Prostate gland (tissue), 2 donors: ENCODE data around the gene DLGAP4.

Experiments used
- POLR2A ChIP-seq: fragments of 450-650 bp; IDR thresholded peaks from one replicate; pipeline ENCODE4 v1.6.1; 2016; ENCODE audit warnings: antibody characterized with exemption, mild to moderate bottlenecking
- TF ChIP-seq, protein P1 (sequence below), 4 experiments: fragments of 200-600 bp in 2 of 4; fragments of 450-650 bp in 2 of 4; sonication (generic) in 2 of 4; IDR thresholded peaks; 1 replicate in 3 of 4; 2 replicates in 1 of 4; pipeline ENCODE4 v1.5.1; 2016 to 2019; ENCODE audit warnings: antibody characterized with exemption in 4 of 4, mild to moderate bottlenecking in 2 of 4, moderate library complexity in 2 of 4

DNA sequence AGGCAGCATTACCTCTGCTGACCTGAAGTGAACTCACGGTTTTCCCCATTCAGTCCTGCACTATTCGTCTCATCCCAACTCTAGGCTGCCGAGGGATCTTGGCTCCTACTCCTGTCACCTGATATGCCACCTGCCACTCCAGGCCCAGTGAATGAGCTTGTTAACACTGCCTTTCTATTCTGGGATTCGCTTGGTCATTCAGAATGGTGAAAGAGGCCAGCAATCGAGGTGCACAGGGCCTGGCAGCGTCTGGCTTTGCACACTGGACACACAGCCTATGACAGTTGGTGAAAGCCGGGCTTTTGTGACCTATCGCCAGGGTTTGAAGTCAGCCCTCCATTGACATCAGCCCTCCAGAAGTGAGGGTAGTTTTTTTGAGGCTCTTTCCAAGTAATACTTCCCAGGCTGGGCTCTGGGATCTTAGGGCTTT, 175.9 kb downstream of the DLGAP4 start:
- TF ChIP-seq, protein P1, sequence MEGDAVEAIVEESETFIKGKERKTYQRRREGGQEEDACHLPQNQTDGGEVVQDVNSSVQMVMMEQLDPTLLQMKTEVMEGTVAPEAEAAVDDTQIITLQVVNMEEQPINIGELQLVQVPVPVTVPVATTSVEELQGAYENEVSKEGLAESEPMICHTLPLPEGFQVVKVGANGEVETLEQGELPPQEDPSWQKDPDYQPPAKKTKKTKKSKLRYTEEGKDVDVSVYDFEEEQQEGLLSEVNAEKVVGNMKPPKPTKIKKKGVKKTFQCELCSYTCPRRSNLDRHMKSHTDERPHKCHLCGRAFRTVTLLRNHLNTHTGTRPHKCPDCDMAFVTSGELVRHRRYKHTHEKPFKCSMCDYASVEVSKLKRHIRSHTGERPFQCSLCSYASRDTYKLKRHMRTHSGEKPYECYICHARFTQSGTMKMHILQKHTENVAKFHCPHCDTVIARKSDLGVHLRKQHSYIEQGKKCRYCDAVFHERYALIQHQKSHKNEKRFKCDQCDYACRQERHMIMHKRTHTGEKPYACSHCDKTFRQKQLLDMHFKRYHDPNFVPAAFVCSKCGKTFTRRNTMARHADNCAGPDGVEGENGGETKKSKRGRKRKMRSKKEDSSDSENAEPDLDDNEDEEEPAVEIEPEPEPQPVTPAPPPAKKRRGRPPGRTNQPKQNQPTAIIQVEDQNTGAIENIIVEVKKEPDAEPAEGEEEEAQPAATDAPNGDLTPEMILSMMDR (IDR thresholded peaks at IDR 0.05): no peak
- TF ChIP-seq POLR2A: no peak
